A673 (cell line): ENCODE results near the gene SMAD6.

Experiments
- CTCF ChIP-seq: fragments of 300-800, 200-600 bp; sonication (generic); conservative IDR thresholded peaks from 2 replicates; pipeline ENCODE4 v1.5.1; 2017; ENCODE audit warnings: low read depth, mild to moderate bottlenecking, antibody characterized with exemption, low read length, moderate library complexity, mixed read lengths
- EZH2 ChIP-seq: fragments of 200-600 bp; sonication (generic); IDR thresholded peaks from 2 replicates; pipeline ENCODE4 v1.6.1; 2017; ENCODE audit warnings: borderline replicate concordance, low read depth, mild to moderate bottlenecking, mixed read lengths, antibody characterized with exemption, low read length; ENCODE audit not compliant: poor library complexity, severe bottlenecking

DNA sequence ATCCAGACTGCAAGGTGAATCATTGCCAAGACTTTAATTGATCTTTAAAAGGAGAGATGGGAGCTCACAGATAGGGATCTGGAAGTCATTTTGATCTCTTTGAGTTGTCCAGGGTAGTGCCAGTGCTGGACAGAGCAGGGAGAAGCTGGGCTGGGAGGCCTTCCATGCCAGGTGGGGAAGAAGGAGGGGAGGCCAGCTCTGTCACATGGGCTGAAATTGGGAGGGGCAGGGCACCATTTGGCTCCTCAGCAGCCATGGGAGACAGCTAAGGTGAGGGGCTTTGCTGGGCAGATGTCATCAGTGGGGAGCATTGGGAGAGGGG is 23.4 kb downstream of the SMAD6 start:
- TF ChIP-seq CTCF (no peak), EZH2 (no peak)
